RWPE2 (cell line): ENCODE data around the gene DNM1.

Experiments used
- ATAC-seq: fragments of 200-7000 bp; cut with Tn5 transposase; 3 replicates; pipeline ENCODE4 v1.9.1; 2021; ENCODE audit warnings: low read depth
- DNase-seq: peaks from one replicate; pipeline ENCODE4 v3.0.0-alpha.2; 2020; ENCODE audit warnings: low spot score
- H3K27ac ChIP-seq: fragments of 450-650 bp; 2 replicates; pipeline ENCODE4 v1.5.1; 2017; ENCODE audit warnings: mild to moderate bottlenecking; ENCODE audit not compliant: poor library complexity, severe bottlenecking
- H3K27me3 ChIP-seq: fragments of 250-450 bp; sonication (Bioruptor Pico); 2 replicates; pipeline ENCODE4 v1.5.1; 2021; ENCODE audit warnings: mild to moderate bottlenecking, moderate library complexity; ENCODE audit not compliant: insufficient read depth, poor library complexity, severe bottlenecking
- H3K36me3 ChIP-seq: fragments of 250-450 bp; sonication (Bioruptor Pico); 2 replicates; pipeline ENCODE4 v1.5.1; 2020; ENCODE audit warnings: low read depth, mild to moderate bottlenecking, moderate library complexity
- H3K4me1 ChIP-seq: fragments of 250-450 bp; sonication (Bioruptor Pico); 2 replicates; pipeline ENCODE4 v1.5.1; 2021; ENCODE audit warnings: mild to moderate bottlenecking, moderate library complexity; ENCODE audit not compliant: insufficient read depth, poor library complexity, severe bottlenecking
- H3K4me3 ChIP-seq: fragments of 250-450 bp; sonication (Bioruptor Pico); 2 replicates; pipeline ENCODE4 v1.5.1; 2021; ENCODE audit warnings: mild to moderate bottlenecking, moderate library complexity; ENCODE audit not compliant: severe bottlenecking
- H3K9me3 ChIP-seq: fragments of 250-450 bp; sonication (Bioruptor Pico); 2 replicates; pipeline ENCODE4 v1.5.1; 2021; ENCODE audit warnings: mild to moderate bottlenecking, moderate library complexity; ENCODE audit not compliant: severe bottlenecking
- CTCF ChIP-seq: fragments of 450-650 bp; IDR thresholded peaks from one replicate; pipeline ENCODE4 v1.5.1; 2017; ENCODE audit warnings: mild to moderate bottlenecking, moderate library complexity; ENCODE audit not compliant: poor library complexity, severe bottlenecking

Gene DNM1

DNA sequence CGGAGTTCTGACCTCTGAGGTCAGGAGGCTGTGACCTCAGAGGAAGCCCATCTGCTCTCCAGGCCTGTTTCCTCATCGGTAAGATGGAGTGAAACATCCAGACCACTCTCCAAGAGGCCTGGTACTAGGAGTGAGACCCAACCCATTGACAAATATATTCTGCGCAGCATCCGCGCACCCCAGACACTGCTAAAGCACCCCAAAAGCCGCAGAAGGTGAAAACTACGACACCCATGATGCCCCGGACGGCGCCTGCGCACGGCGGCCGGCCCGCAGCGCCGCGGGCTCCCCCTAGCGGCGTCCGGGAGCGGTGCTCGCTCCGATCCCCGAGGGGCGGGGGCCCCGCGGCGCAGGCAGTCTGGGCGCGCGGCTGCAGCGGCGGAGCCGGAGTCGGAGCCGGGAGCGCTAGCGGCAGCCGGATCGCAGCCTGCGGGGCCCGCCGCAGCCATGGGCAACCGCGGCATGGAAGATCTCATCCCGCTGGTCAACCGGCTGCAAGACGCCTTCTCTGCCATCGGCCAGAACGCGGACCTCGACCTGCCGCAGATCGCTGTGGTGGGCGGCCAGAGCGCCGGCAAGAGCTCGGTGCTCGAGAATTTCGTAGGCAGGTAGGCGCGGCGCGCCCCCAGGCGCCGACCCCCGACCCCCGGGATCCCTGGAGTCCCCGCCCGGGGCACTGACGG is at the start of gene DNM1:
DNM1 (plus strand) TSS at position 356 of the 683 bp plus-strand sequence; CDS start at position 448, 92 bp downstream.
- Histone ChIP-seq H3K36me3 (no peaks in the 10 kb centered on the region), H3K9me3 (peaks cover 2% of the 10 kb centered on the region), H3K4me1 (no peaks in the 10 kb centered on the region), H3K27me3 (no peaks in the 10 kb centered on the region), H3K27ac (no peak within 1 kb of the TSS), H3K4me3 (peak within 1 kb of the TSS; percentile 48)
- ATAC-seq (peak; percentile 77), DNase-seq (no peak)
- peak; percentile 99 for TF ChIP-seq CTCF

DNA sequence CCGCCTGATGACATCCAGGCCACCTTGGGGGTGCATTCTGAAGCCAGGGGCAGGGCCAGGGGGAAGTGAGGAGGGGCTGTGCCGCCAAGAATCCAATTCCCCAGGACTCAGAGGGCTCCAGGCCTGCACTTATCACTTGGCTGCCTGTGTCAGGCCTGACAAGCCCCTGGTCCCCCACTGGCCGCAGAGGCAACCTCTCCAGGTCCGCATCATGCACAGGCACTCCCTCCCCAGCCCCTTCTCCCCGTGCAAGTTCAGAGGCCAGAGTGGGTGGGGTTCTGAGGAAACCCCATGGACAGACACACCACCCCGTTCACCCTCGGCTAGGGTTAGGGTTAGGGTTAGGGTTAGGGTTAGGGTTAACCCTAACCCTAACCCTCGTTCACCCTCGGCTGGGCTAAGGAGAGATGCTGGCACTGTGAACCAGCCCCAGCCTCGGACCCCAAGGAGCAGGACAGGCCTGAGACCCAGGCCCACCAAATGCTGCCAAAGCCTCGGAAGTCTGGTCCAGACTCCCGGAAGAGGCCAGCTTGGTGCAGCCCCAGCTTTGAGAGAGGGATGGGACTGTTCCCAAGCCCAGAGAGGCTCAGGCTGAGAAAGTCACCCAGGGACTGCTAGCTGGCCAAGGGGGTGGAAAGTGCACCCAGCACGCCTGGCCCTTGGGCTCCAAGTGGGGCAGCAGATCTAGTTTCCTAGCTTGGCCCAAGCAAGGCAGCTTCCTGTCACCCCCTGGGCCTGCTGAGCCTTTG is 49.1 kb upstream of the DNM1 start:
- Histone ChIP-seq H3K36me3 (no peaks in the 10 kb centered on the region), H3K27me3 (no peaks in the 10 kb centered on the region), H3K9me3 (no peaks in the 10 kb centered on the region), H3K27ac (no peak overlapping the region), H3K4me1 (peaks cover 5% of the 10 kb centered on the region), H3K4me3 (no peak overlapping the region)
- no peak for TF ChIP-seq CTCF
- no peak for DNase-seq
- ATAC-seq: no peak

- Histone ChIP-seq H3K9me3 (no peaks in the 10 kb centered on the region), H3K27ac (no peak overlapping the region), H3K27me3 (no peaks in the 10 kb centered on the region), H3K36me3 (no peaks in the 10 kb centered on the region), H3K4me3 (no peak overlapping the region), H3K4me1 (no peaks in the 10 kb centered on the region)
- TF ChIP-seq CTCF: no peak
- DNase-seq: no peak
- ATAC-seq: no peak
Measured at GRCh38 chr9:128155736-128156500, 47.3 kb upstream of the DNM1 start.

GRCh38 chr9:128159522-128159783 is 43.7 kb upstream of the DNM1 start:
- no peaks in the 10 kb centered on the region for H3K4me1 ChIP-seq
- no peaks in the 10 kb centered on the region for H3K9me3 ChIP-seq
- no peak for ATAC-seq
- peak overlapping the region; percentile 26 for H3K27ac ChIP-seq
- H3K36me3 ChIP-seq: peaks cover 16% of the 10 kb centered on the region
- no peak for DNase-seq
- no peaks in the 10 kb centered on the region for H3K27me3 ChIP-seq
- TF ChIP-seq CTCF: no peak
- H3K4me3 ChIP-seq: peak overlapping the region; percentile 89
